ENCODE results near the gene CAPN7.
A peak's percentile ranks its signal among the peaks of the same experiment; 100 is the strongest.

CAPN7 gene

DNA sequence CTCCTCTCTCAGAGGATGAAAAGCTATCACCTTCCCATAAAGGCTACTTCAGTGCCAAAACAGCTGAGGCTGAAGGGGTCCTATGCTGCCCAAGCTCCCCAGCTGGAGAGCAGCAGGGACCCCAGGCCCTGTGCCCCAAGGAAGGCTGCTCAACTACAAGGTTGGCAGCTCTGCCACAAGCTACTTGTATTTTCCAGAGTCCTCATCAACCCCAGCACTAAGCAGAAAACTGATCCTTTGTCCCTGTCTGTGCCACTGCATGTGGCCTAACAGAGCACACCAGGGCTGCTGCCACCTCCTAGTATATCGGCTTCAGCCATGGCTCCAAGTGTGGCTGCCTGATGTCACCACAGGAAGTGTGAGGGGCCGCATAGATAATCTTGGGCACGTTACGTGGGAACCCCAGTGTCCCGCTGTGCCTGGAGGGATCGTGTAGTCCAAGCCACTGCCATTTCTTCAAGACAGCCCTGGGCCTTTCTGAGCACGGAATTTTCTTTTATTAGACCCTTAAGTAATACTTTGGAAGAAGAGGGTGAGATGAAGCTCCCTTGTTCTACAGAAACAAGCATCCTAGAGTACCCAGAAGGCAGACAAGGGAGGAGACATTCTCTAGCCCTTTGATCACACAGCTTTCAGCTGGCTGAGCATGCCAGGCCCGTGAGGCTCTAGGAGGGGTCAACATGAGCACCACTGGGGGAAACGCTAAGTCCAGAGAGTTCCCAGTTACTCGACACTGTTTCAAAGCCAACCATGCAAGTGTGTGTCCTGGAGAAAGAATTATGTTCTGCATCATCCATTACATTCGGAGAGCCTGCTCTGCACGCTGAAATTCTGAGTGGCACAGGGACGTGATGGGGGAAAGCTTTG lies 60.7 kb downstream of the CAPN7 start:
- ATAC-seq = no peak
- TF ChIP-seq PPARA (CRISPR knock-in tag; IDR thresholded peaks at IDR 0.05; ENCODE audit: borderline replicate concordance) (no peak), ZNF70 (CRISPR knock-in tag; IDR thresholded peaks at IDR 0.05) (no peak), ZFP30 (CRISPR knock-in tag; IDR thresholded peaks at IDR 0.05) (no peak), ZNF565 (CRISPR knock-in tag; conservative IDR thresholded peaks at IDR 0.05; ENCODE audit: low read depth) (no peak), ISL1 (CRISPR knock-in tag; IDR thresholded peaks at IDR 0.05) (no peak), ESRRG (CRISPR knock-in tag; IDR thresholded peaks at IDR 0.05) (no peak), ZFP3 (CRISPR knock-in tag; IDR thresholded peaks at IDR 0.05) (no peak)
- TF ChIP-seq, protein P1, sequence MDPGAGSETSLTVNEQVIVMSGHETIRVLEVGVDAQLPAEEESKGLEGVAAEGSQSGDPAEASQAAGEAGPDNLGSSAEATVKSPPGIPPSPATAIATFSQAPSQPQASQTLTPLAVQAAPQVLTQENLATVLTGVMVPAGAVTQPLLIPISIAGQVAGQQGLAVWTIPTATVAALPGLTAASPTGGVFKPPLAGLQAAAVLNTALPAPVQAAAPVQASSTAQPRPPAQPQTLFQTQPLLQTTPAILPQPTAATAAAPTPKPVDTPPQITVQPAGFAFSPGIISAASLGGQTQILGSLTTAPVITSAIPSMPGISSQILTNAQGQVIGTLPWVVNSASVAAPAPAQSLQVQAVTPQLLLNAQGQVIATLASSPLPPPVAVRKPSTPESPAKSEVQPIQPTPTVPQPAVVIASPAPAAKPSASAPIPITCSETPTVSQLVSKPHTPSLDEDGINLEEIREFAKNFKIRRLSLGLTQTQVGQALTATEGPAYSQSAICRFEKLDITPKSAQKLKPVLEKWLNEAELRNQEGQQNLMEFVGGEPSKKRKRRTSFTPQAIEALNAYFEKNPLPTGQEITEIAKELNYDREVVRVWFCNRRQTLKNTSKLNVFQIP (CRISPR knock-in tag; IDR thresholded peaks at IDR 0.05; ENCODE audit: borderline replicate concordance, low read depth) = no peak

DNA sequence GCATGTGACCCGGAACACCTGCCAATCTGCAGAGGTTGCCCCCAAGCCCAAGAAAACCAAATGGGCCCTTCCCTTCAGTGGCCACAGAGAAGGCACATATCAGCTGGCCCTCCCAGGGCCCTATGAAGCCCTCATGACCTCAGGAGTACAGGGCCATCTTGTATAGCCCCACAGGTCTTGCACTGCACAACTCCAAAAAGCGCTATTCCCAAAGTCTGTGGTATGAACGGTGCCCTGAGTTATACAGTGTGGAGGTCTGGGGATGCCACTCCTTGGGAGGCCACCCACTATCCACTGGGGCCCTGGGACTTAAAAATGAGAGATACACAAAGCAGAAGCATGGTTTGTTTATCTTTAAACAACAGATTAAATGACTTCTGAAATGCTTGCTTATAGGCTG lies 61.5 kb downstream of the CAPN7 start:
- TF ChIP-seq TOX (CRISPR knock-in tag; IDR thresholded peaks at IDR 0.05; ENCODE audit: borderline replicate concordance) (no peak), PPARA (CRISPR knock-in tag; IDR thresholded peaks at IDR 0.05; ENCODE audit: borderline replicate concordance) (no peak), ZNF565 (CRISPR knock-in tag; conservative IDR thresholded peaks at IDR 0.05; ENCODE audit: low read depth) (no peak), TCF4 (CRISPR knock-in tag; IDR thresholded peaks at IDR 0.05; ENCODE audit: borderline replicate concordance) (no peak)
- TF ChIP-seq, protein P2, sequence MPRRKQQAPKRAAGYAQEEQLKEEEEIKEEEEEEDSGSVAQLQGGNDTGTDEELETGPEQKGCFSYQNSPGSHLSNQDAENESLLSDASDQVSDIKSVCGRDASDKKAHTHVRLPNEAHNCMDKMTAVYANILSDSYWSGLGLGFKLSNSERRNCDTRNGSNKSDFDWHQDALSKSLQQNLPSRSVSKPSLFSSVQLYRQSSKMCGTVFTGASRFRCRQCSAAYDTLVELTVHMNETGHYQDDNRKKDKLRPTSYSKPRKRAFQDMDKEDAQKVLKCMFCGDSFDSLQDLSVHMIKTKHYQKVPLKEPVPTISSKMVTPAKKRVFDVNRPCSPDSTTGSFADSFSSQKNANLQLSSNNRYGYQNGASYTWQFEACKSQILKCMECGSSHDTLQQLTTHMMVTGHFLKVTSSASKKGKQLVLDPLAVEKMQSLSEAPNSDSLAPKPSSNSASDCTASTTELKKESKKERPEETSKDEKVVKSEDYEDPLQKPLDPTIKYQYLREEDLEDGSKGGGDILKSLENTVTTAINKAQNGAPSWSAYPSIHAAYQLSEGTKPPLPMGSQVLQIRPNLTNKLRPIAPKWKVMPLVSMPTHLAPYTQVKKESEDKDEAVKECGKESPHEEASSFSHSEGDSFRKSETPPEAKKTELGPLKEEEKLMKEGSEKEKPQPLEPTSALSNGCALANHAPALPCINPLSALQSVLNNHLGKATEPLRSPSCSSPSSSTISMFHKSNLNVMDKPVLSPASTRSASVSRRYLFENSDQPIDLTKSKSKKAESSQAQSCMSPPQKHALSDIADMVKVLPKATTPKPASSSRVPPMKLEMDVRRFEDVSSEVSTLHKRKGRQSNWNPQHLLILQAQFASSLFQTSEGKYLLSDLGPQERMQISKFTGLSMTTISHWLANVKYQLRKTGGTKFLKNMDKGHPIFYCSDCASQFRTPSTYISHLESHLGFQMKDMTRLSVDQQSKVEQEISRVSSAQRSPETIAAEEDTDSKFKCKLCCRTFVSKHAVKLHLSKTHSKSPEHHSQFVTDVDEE (CRISPR knock-in tag; IDR thresholded peaks at IDR 0.05) = no peak
- no peak for ATAC-seq

DNA sequence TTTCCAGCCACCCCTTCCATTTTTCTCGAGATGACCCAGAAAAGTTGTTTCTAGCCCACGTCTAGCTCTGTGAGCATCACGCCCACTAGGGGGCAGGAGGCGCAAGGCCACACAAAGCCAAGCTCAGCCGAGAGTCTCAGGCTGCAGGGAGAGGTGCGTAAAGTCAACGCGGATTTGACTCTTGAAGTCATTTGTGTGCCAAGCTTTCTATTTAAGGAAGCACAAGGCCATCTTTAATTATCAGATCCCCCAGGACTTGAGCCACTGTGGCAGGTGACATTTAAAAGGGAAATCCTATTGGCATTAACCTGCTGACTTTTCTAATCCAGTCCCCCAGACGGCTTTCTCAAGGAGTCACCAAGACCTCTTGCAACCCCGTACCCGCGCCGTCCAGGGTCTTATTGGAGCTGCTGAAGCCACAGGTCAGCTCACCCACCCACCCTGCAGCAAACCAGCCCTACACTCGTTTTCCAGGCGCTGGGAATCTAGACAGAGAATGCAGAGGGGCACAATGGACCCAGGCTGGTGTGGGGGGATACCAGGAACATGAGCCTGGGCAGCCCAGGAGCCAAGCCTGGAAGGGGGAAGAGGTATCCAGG lies 62.1 kb downstream of the CAPN7 start:
- TF ChIP-seq TOX (CRISPR knock-in tag; IDR thresholded peaks at IDR 0.05; ENCODE audit: borderline replicate concordance) (no peak), RARB (CRISPR knock-in tag; IDR thresholded peaks at IDR 0.05) (no peak), PPARA (CRISPR knock-in tag; IDR thresholded peaks at IDR 0.05; ENCODE audit: borderline replicate concordance) (no peak), GLIS3 (CRISPR knock-in tag; IDR thresholded peaks at IDR 0.05) (no peak), CSDC2 (CRISPR knock-in tag; IDR thresholded peaks at IDR 0.05) (no peak), TCF4 (CRISPR knock-in tag; IDR thresholded peaks at IDR 0.05; ENCODE audit: borderline replicate concordance) (no peak), ZFP30 (CRISPR knock-in tag; IDR thresholded peaks at IDR 0.05) (no peak), ARNTL (CRISPR knock-in tag; IDR thresholded peaks at IDR 0.05; ENCODE audit: borderline replicate concordance, low read depth) (no peak), ZNF565 (CRISPR knock-in tag; conservative IDR thresholded peaks at IDR 0.05; ENCODE audit: low read depth) (no peak), ZFP3 (CRISPR knock-in tag; IDR thresholded peaks at IDR 0.05) (no peak)
- TF ChIP-seq, protein P3, sequence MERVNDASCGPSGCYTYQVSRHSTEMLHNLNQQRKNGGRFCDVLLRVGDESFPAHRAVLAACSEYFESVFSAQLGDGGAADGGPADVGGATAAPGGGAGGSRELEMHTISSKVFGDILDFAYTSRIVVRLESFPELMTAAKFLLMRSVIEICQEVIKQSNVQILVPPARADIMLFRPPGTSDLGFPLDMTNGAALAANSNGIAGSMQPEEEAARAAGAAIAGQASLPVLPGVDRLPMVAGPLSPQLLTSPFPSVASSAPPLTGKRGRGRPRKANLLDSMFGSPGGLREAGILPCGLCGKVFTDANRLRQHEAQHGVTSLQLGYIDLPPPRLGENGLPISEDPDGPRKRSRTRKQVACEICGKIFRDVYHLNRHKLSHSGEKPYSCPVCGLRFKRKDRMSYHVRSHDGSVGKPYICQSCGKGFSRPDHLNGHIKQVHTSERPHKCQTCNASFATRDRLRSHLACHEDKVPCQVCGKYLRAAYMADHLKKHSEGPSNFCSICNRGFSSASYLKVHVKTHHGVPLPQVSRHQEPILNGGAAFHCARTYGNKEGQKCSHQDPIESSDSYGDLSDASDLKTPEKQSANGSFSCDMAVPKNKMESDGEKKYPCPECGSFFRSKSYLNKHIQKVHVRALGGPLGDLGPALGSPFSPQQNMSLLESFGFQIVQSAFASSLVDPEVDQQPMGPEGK (CRISPR knock-in tag; IDR thresholded peaks at IDR 0.05; ENCODE audit: borderline replicate concordance) = no peak
- TF ChIP-seq, protein P4, sequence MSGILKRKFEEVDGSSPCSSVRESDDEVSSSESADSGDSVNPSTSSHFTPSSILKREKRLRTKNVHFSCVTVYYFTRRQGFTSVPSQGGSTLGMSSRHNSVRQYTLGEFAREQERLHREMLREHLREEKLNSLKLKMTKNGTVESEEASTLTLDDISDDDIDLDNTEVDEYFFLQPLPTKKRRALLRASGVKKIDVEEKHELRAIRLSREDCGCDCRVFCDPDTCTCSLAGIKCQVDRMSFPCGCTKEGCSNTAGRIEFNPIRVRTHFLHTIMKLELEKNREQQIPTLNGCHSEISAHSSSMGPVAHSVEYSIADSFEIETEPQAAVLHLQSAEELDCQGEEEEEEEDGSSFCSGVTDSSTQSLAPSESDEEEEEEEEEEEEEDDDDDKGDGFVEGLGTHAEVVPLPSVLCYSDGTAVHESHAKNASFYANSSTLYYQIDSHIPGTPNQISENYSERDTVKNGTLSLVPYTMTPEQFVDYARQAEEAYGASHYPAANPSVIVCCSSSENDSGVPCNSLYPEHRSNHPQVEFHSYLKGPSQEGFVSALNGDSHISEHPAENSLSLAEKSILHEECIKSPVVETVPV (CRISPR knock-in tag; IDR thresholded peaks at IDR 0.05) = no peak
- TF ChIP-seq, protein P1 (CRISPR knock-in tag; IDR thresholded peaks at IDR 0.05; ENCODE audit: borderline replicate concordance, low read depth) = no peak
- ATAC-seq = peak; percentile 86

Measured in SK-N-SH treated with all-trans-retinoic acid at 6 μM for 48 hours (cell line).